Mesendoderm (in vitro differentiated cells): Measurements from ENCODE around the gene ELP2.
A peak's percentile ranks its signal among the peaks of the same experiment; 100 is the strongest.

Experiments
- DNase-seq: peaks from one replicate; pipeline ENCODE4 v3.0.0; 2013
- H2AK5ac ChIP-seq: 2 replicates; pipeline ENCODE4 v1.6.1; 2013; ENCODE audit warnings: low read length, inconsistent platforms
- H2BK120ac ChIP-seq: 2 replicates; pipeline ENCODE4 v1.6.1; 2013; ENCODE audit warnings: low read depth, mild to moderate bottlenecking, low read length, moderate library complexity, mixed read lengths
- H2BK15ac ChIP-seq: replicated peaks from 2 replicates; pipeline ENCODE4 v1.6.1; 2013; ENCODE audit warnings: low read depth, mild to moderate bottlenecking, moderate library complexity
- H2BK5ac ChIP-seq: 2 replicates; pipeline ENCODE4 v1.6.1; 2013; ENCODE audit warnings: low read length, inconsistent platforms
- H3K18ac ChIP-seq: 2 replicates; pipeline ENCODE4 v1.6.1; 2013; ENCODE audit warnings: mild to moderate bottlenecking, low read length, mixed read lengths
- H3K23ac ChIP-seq: one replicate; pipeline ENCODE4 v1.6.1; 2013; ENCODE audit warnings: low read length
- H3K27ac ChIP-seq: 2 replicates; pipeline ENCODE4 v1.5.1; 2013; ENCODE audit warnings: low read depth, mild to moderate bottlenecking, inconsistent platforms, low read length, moderate library complexity
- H3K27me3 ChIP-seq: 2 replicates; pipeline ENCODE4 v1.6.1; 2013; ENCODE audit warnings: low read length, control low read depth, mild to moderate bottlenecking, inconsistent platforms; ENCODE audit not compliant: insufficient read depth, poor library complexity
- H3K36me3 ChIP-seq: 2 replicates; pipeline ENCODE4 v1.6.1; 2013; ENCODE audit warnings: low read length, inconsistent platforms; ENCODE audit not compliant: control insufficient read depth, insufficient read depth
- H3K4ac ChIP-seq: one replicate; pipeline ENCODE4 v1.6.1; 2013; ENCODE audit warnings: low read depth, mild to moderate bottlenecking, low read length, moderate library complexity
- H3K4me1 ChIP-seq: 2 replicates; pipeline ENCODE4 v1.6.1; 2013; ENCODE audit warnings: low read depth, low read length, inconsistent platforms; ENCODE audit not compliant: control insufficient read depth
- H3K4me2 ChIP-seq: 2 replicates; pipeline ENCODE4 v1.6.1; 2013; ENCODE audit warnings: low read length
- H3K4me3 ChIP-seq: 2 replicates; pipeline ENCODE4 v1.5.1; 2013; ENCODE audit warnings: mild to moderate bottlenecking, low read length
- H3K56ac ChIP-seq: one replicate; pipeline ENCODE4 v1.6.1; 2013; ENCODE audit warnings: low read length
- H3K79me1 ChIP-seq: 2 replicates; pipeline ENCODE4 v1.6.1; 2013; ENCODE audit warnings: low read length, inconsistent platforms
- H3K79me2 ChIP-seq: 2 replicates; pipeline ENCODE4 v1.6.1; 2013; ENCODE audit warnings: mild to moderate bottlenecking, low read length; ENCODE audit not compliant: control insufficient read depth, insufficient read depth
- H3K9ac ChIP-seq: 2 replicates; pipeline ENCODE4 v1.6.1; 2013; ENCODE audit warnings: low read length, inconsistent platforms
- H4K5ac ChIP-seq: one replicate; pipeline ENCODE4 v1.6.1; 2013; ENCODE audit warnings: low read length
- H4K8ac ChIP-seq: one replicate; pipeline ENCODE4 v1.6.1; 2013; ENCODE audit warnings: low read depth, mild to moderate bottlenecking, control low read depth, low read length, moderate library complexity
- WGBS: extraction: QIAGEN DNeasy Blood & Tissue Kit; methylation state at CpG from one replicate; pipeline ENCODE4 v1.1.7; 2013; ENCODE audit warnings: low lambda C conversion rate, missing lambda C conversion rate; ENCODE audit not compliant: insufficient coverage; ENCODE audit errors: extremely low coverage; 5-methylcytosine and 5-hydroxymethylcytosine counted together

Gene ELP2

GRCh38 chr18:36176177-36176584, 46.5 kb downstream of the ELP2 start:
- Histone ChIP-seq H3K36me3 (peaks cover 4% of the 10 kb centered on the region), H4K8ac (no peak overlapping the region), H3K79me1 (no peaks in the 10 kb centered on the region), H3K4me1 (no peaks in the 10 kb centered on the region), H3K27me3 (no peaks in the 10 kb centered on the region), H4K5ac (no peak overlapping the region), H2BK15ac (no peak overlapping the region), H3K9ac (no peak overlapping the region), H3K79me2 (no peaks in the 10 kb centered on the region), H3K23ac (no peak overlapping the region), H2BK120ac (no peak overlapping the region), H3K4me2 (no peak overlapping the region), H3K4me3 (no peak overlapping the region), H2BK5ac (no peak overlapping the region), H2AK5ac (no peak overlapping the region), H3K4ac (no peak overlapping the region), H3K18ac (no peak overlapping the region), H3K56ac (no peak overlapping the region), H3K27ac (no peak overlapping the region)
- DNase-seq, result no peak
- WGBS, result no CpG with 5 or more reads among the region's 2 CpGs

GRCh38 chr18:36176711-36177110, 47.0 kb downstream of the ELP2 start:
- H3K4me1 ChIP-seq, result no peaks in the 10 kb centered on the region
- H3K4me2 ChIP-seq, result no peak overlapping the region
- no peak overlapping the region for H3K4me3 ChIP-seq
- no peaks in the 10 kb centered on the region for H3K27me3 ChIP-seq
- H3K79me2 ChIP-seq, result no peaks in the 10 kb centered on the region
- H3K4ac ChIP-seq, result no peak overlapping the region
- WGBS, result no CpG with 5 or more reads among the region's 9 CpGs
- no peak overlapping the region for H3K23ac ChIP-seq
- H3K36me3 ChIP-seq, result peaks cover 2% of the 10 kb centered on the region
- H3K9ac ChIP-seq, result no peak overlapping the region
- H2AK5ac ChIP-seq, result no peak overlapping the region
- no peak overlapping the region for H2BK120ac ChIP-seq
- no peak overlapping the region for H4K5ac ChIP-seq
- H3K18ac ChIP-seq, result no peak overlapping the region
- no peak overlapping the region for H3K56ac ChIP-seq
- no peak overlapping the region for H2BK5ac ChIP-seq
- H3K79me1 ChIP-seq, result no peaks in the 10 kb centered on the region
- H4K8ac ChIP-seq, result no peak overlapping the region
- no peak overlapping the region for H3K27ac ChIP-seq
- no peak overlapping the region for H2BK15ac ChIP-seq
- no peak for DNase-seq

GRCh38 chr18:36177913-36178312, 48.2 kb downstream of the ELP2 start:
- Histone ChIP-seq H3K56ac (no peak overlapping the region), H2BK5ac (no peak overlapping the region), H3K79me1 (no peaks in the 10 kb centered on the region), H3K23ac (no peak overlapping the region), H3K4me3 (no peak overlapping the region), H3K4me2 (no peak overlapping the region), H3K27ac (no peak overlapping the region), H3K9ac (no peak overlapping the region), H4K8ac (no peak overlapping the region), H3K79me2 (no peaks in the 10 kb centered on the region), H4K5ac (no peak overlapping the region), H3K18ac (no peak overlapping the region), H3K27me3 (no peaks in the 10 kb centered on the region), H3K4me1 (no peaks in the 10 kb centered on the region), H3K36me3 (peaks cover 2% of the 10 kb centered on the region), H2AK5ac (no peak overlapping the region), H2BK15ac (no peak overlapping the region), H2BK120ac (no peak overlapping the region), H3K4ac (no peak overlapping the region)
- DNase-seq, result no peak
- WGBS, result no CpG with 5 or more reads among the region's 3 CpGs

GRCh38 chr18:36179562-36180355, 50.1 kb downstream of the ELP2 start:
- no peak overlapping the region for H2BK120ac ChIP-seq
- H3K23ac ChIP-seq, result no peak overlapping the region
- H2AK5ac ChIP-seq, result no peak overlapping the region
- no peak overlapping the region for H3K4ac ChIP-seq
- no peaks in the 10 kb centered on the region for H3K79me2 ChIP-seq
- no peak overlapping the region for H3K4me2 ChIP-seq
- no peak overlapping the region for H4K8ac ChIP-seq
- peaks cover 2% of the 10 kb centered on the region for H3K36me3 ChIP-seq
- H3K56ac ChIP-seq, result no peak overlapping the region
- no peaks in the 10 kb centered on the region for H3K27me3 ChIP-seq
- H4K5ac ChIP-seq, result no peak overlapping the region
- no peak overlapping the region for H2BK5ac ChIP-seq
- H3K9ac ChIP-seq, result no peak overlapping the region
- no CpG with 5 or more reads among the region's 7 CpGs for WGBS
- H3K4me1 ChIP-seq, result no peaks in the 10 kb centered on the region
- DNase-seq, result no peak
- no peaks in the 10 kb centered on the region for H3K79me1 ChIP-seq
- H3K18ac ChIP-seq, result no peak overlapping the region
- no peak overlapping the region for H3K27ac ChIP-seq
- H2BK15ac ChIP-seq, result no peak overlapping the region
- H3K4me3 ChIP-seq, result no peak overlapping the region

GRCh38 chr18:36181441-36181840, 51.7 kb downstream of the ELP2 start:
- no peak overlapping the region for H3K56ac ChIP-seq

More at GRCh38 chr18:36181441-36181840, 51.7 kb downstream of the ELP2 start:
- no peak overlapping the region for H3K9ac ChIP-seq
- H3K4ac ChIP-seq, result no peak overlapping the region
- no peaks in the 10 kb centered on the region for H3K27me3 ChIP-seq
- no peak overlapping the region for H3K27ac ChIP-seq
- H2BK5ac ChIP-seq, result no peak overlapping the region
- H4K5ac ChIP-seq, result no peak overlapping the region
- peak; percentile 64 for DNase-seq
- no peak overlapping the region for H2AK5ac ChIP-seq
- no peak overlapping the region for H2BK120ac ChIP-seq
- H2BK15ac ChIP-seq, result no peak overlapping the region
- H3K23ac ChIP-seq, result no peak overlapping the region
- no peaks in the 10 kb centered on the region for H3K79me2 ChIP-seq
- H3K4me2 ChIP-seq, result no peak overlapping the region
- no peak overlapping the region for H4K8ac ChIP-seq
- no peaks in the 10 kb centered on the region for H3K79me1 ChIP-seq
- H3K4me1 ChIP-seq, result no peaks in the 10 kb centered on the region
- H3K4me3 ChIP-seq, result no peak overlapping the region
- H3K36me3 ChIP-seq, result no peaks in the 10 kb centered on the region
- no peak overlapping the region for H3K18ac ChIP-seq
- WGBS, result no CpG with 5 or more reads among the region's 6 CpGs
